Hepatocyte (in vitro differentiated cells): ENCODE data around the gene NEURL4.

Experiments used
- CTCF ChIP-seq: fragments of 200-600 bp; sonication (generic); IDR thresholded peaks from 2 replicates; pipeline ENCODE4 v1.5.1; 2016; ENCODE audit warnings: antibody characterized with exemption, mild to moderate bottlenecking; ENCODE audit not compliant: poor library complexity
- EZH2 ChIP-seq: fragments of 200-600 bp; sonication (generic); IDR thresholded peaks from 2 replicates; pipeline ENCODE4 v1.6.1; 2016; ENCODE audit warnings: antibody characterized with exemption, mild to moderate bottlenecking, borderline replicate concordance
- EZH2phosphoT487 ChIP-seq: fragments of 200-600 bp; sonication (generic); IDR thresholded peaks from one replicate; pipeline ENCODE4 v1.6.1; 2018; ENCODE audit warnings: antibody characterized with exemption, mild to moderate bottlenecking, low read depth, moderate library complexity; ENCODE audit not compliant: unreplicated experiment, severe bottlenecking

- TF ChIP-seq EZH2phosphoT487: no peak
- no peak for TF ChIP-seq CTCF
- no peak for TF ChIP-seq EZH2
Measured at GRCh38 chr17:7279448-7279847, 49.7 kb downstream of the NEURL4 start.
